Measurements from ENCODE around the gene CCM2.

Gene CCM2

GRCh38 chr7:45053941-45054340, 53.9 kb downstream of the CCM2 start:
- in situ Hi-C loops (cut with MboI; ENCODE audit: low pct_unique_long_range_greater_than_20kb, low sequenced_read_pairs): no loop called here
- no peak for DNase-seq

DNA sequence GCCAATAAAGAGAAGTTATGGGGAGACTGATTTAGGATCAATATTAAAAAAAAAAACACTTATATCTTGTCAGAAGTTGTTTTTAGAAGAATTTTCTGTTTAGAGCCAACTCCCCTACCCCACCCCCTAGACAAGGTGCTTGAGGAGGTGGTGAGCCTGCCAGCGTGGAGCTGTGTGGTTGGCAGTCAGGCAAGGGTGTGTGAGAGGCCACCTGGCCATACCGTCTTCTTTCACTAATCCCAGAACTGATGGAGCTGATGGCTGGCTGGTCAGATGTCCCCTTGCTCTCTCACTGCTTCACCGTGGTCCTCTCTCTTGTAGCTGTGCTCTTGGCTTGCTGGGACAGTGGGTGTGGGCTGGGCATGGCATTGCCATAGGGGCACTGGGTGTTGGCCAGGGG, 54.4 kb downstream of the CCM2 start:
- DNase-seq: no peak
- in situ Hi-C loops (cut with MboI; ENCODE audit: low pct_unique_long_range_greater_than_20kb, low sequenced_read_pairs): no loop called here

- in situ Hi-C loops (cut with MboI; ENCODE audit: low pct_unique_long_range_greater_than_20kb, low sequenced_read_pairs): no loop called here
- no peak for DNase-seq
Measured at GRCh38 chr7:45055016-45055415, 55.0 kb downstream of the CCM2 start.

DNA sequence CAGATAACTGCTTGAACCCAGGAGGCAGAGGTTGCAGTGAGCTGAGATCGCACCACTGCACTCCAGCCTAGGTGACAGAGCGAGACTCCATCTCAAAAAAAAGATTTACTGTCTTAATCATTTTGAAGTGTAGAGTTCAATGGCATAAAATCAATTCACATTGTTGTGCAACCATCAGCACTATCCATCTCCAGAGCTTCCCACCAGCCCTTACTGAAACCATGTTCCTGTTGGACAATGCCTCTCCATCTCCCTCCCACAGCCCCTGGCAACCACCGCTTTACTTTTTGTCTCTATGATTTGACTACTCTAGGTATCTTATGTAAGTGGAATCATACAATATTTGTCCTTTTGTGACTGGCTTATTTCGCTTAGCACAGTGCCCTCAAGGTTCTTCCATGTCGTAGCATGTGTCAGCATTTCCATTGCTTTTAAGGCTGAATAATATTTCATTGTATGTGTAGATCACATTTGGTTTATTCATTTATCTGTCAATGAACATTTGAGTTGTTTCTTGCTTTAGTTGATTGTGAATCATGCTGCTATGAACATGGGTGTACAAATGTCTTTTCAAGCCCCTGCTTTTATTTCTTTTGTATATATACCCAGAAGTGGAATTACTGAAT, 55.7 kb downstream of the CCM2 start:
- in situ Hi-C loops (cut with MboI; ENCODE audit: low pct_unique_long_range_greater_than_20kb, low sequenced_read_pairs): no loop called here

DNA sequence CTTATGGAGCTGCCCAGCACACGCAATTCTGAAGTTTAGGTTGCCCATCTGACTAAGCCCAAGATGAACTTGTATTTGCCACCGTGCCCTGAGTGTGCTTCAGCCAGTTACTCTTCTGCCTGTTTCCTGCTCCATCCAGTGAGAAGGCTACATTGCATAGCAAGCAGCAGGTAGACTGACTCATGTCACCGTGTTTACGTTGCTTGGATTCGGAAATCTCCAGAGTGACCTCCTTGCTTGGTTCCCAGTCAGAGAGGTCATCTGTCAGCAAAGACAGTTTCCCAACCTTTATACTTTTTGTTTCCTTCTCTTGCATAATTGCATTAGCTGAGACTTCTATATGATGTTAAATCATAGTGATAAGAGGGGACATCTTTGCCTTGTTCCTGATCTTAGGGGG, 57.9 kb downstream of the CCM2 start:
- no peak for DNase-seq
- in situ Hi-C loops (cut with MboI; ENCODE audit: low pct_unique_long_range_greater_than_20kb, low sequenced_read_pairs): no loop called here

More for the DNA sequence above, 55.7 kb downstream of the CCM2 start:
- no peak for DNase-seq

GRCh38 chr7:45060295-45060694, 60.3 kb downstream of the CCM2 start:
- in situ Hi-C loops (cut with MboI; ENCODE audit: low pct_unique_long_range_greater_than_20kb, low sequenced_read_pairs): no loop called here
- no peak for DNase-seq

GRCh38 chr7:45061352-45061751, 61.4 kb downstream of the CCM2 start:
- in situ Hi-C loops (cut with MboI; ENCODE audit: low pct_unique_long_range_greater_than_20kb, low sequenced_read_pairs): no loop called here
- no peak for DNase-seq

GRCh38 chr7:45061806-45062425, 61.9 kb downstream of the CCM2 start:
- DNase-seq: no peak
- in situ Hi-C loops (cut with MboI; ENCODE audit: low pct_unique_long_range_greater_than_20kb, low sequenced_read_pairs): no loop called here

DNA sequence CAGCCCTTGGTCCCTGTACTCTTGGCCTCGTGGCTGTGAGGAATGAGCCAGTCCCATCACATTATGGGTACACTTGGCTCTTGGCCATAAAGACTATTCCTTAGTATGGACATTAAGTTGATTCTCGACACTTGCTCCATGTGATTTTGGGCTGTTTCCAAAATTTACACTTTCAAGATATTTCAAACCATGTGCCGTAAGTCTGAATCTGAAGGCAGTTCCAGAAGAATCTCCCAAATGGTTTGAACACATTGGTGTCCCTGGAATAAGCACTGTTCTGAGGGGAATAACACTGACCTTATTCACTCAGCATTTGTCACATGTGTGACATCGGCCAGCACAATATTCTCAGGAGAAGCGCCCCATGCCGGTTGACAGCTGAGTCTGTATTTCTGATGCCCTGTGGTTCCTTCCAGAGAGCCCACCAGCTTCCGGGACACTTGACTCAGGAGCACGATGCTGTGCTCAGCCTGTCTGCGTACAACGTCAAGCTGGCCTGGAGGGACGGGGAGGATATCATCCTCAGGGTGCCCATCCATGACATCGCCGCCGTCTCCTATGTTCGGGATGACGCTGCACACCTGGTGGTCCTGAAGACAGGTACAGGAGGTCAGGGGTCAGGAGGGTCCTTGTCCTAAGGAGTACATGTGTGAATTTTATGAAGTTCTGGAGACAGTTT, 64.2 kb downstream of the CCM2 start:
- in situ Hi-C loops (cut with MboI; ENCODE audit: low pct_unique_long_range_greater_than_20kb, low sequenced_read_pairs): no loop called here
- no peak for DNase-seq

- in situ Hi-C loops (cut with MboI; ENCODE audit: low pct_unique_long_range_greater_than_20kb, low sequenced_read_pairs): no loop called here
Measured at GRCh38 chr7:45065031-45065995, 65.3 kb downstream of the CCM2 start.

GRCh38 chr7:45066409-45066808, 66.4 kb downstream of the CCM2 start:
- no peak for DNase-seq
- in situ Hi-C loops (cut with MboI; ENCODE audit: low pct_unique_long_range_greater_than_20kb, low sequenced_read_pairs): no loop called here

More at GRCh38 chr7:45065031-45065995, 65.3 kb downstream of the CCM2 start:
- DNase-seq: no peak

DNA sequence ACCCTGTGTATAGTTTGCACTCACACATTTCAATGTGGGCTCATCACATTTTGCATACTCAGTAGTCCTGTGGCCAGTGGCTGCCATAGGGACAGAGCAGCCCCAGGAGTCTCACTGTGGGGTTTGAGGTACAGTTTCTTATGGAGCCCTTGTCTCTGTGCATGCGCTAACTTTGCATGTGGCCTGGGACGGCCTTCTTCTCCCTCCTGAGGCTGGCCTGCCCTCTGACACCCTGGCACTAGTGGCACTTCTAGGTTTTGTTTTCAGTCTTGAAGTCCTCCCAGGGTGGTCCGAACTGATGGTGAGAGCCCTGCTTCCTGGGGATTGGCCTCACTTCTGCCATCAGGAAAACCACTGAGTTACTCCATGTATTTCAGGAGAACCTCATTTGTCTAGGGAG, 67.6 kb downstream of the CCM2 start:
- DNase-seq: no peak
- in situ Hi-C loops (cut with MboI; ENCODE audit: low pct_unique_long_range_greater_than_20kb, low sequenced_read_pairs): no loop called here

DNA sequence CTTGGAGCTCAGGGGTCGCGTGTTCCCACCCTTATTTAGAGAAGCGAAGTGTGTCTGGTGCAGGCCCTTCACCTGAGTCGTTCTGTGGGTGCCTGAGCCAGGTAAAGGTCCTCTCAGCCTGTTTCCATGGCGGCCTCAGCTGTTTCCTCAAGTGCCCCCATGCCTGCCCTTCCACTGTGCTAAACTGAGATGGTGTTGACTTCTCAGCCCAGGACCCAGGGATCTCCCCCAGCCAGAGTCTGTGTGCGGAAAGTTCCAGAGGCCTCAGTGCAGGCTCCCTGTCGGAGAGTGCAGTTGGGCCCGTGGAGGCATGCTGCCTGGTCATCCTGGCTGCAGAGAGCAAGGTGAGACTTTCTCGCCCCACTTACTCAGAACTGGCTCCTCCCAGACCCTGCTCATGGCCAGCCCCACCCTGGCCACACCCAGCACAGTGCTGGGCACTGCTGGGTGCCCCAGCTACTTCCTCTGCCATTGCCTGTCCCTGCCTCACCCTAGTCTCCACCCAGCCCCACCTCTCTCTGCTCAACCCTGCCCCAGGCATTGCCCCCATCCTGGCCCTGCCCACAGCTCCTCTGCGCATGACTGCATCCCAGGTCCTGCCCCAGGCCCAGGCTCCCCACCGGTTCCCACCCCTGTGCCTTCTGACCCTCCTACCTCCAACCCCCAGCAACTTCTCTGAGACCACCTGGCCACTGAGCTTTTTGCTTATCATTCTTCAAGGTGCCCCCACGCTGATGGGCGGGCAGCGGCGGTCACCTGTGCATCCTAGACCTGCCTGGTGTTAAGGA, 68.4 kb downstream of the CCM2 start:
- DNase-seq: no peak
- in situ Hi-C loops (cut with MboI; ENCODE audit: low pct_unique_long_range_greater_than_20kb, low sequenced_read_pairs): no loop called here

- DNase-seq: no peak
Measured at GRCh38 chr7:45069444-45070253, 69.6 kb downstream of the CCM2 start.

DNA sequence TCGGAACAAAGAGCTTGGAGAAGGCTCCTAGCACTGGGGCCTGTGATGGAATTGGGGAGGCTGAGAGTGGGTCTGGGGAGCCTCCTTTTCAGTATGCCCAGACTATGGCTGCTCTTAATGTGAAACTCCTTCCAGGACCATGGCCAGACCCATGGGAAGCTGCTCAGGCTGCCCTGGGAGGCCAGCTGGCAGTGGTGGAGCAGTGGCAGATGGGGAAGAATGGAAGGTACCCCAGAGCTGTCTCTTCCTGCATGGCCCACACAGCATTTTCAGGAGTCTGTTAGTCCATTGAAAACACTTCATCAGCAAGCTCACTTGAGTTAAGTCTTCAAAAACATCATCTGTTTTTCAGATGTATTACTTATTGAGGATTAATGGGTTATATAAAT, 70.2 kb downstream of the CCM2 start:
- DNase-seq: no peak
- in situ Hi-C loops (cut with MboI; ENCODE audit: low pct_unique_long_range_greater_than_20kb, low sequenced_read_pairs): no loop called here

More at GRCh38 chr7:45069444-45070253, 69.6 kb downstream of the CCM2 start:
- in situ Hi-C loops (cut with MboI; ENCODE audit: low pct_unique_long_range_greater_than_20kb, low sequenced_read_pairs): no loop called here

- no peak for DNase-seq
- in situ Hi-C loops (cut with MboI; ENCODE audit: low pct_unique_long_range_greater_than_20kb, low sequenced_read_pairs): no loop called here
Measured at GRCh38 chr7:45071528-45071927, 71.5 kb downstream of the CCM2 start.

- in situ Hi-C loops (cut with MboI; ENCODE audit: low pct_unique_long_range_greater_than_20kb, low sequenced_read_pairs): no loop called here
- DNase-seq: no peak
Measured at GRCh38 chr7:45072131-45073030, 72.4 kb downstream of the CCM2 start.
